Pancreas (tissue), 10 donors: ENCODE data around the gene MACROD1. TPM values are rescaled to one million over a fixed set of nuclear protein-coding genes. Genes with fewer than 3 reads are reported as not detected.

Experiments
- ATAC-seq, 4 donors: fragments of 200-7000 bp; cut with Tn5 transposase; one replicate each; pipeline versions ENCODE4 v1.8.0 to v1.9.1; 2020; ENCODE audit warnings: mild to moderate bottlenecking in 4 of 4, moderate library complexity in 4 of 4
- DNase-seq, 6 donors: peaks; one replicate each; pipeline ENCODE4 v3.0.0-alpha.2; 2020
- FAIRE-seq: peaks from 2 replicates; lab custom pipeline; 2012; peaks lifted over from hg19 to GRCh38; lab: Jason Lieb, UNC
- H3K27ac ChIP-seq, 4 donors: fragments of 200-600 bp; sonication (generic); 1 replicate in 3 of 4; 2 replicates in 1 of 4; pipeline versions ENCODE4 v1.5.0 to v1.8.0; 2020
- H3K27me3 ChIP-seq, 4 donors: fragments of 200-600 bp; one replicate each; pipeline ENCODE4 v1.8.0; 2021
- H3K36me3 ChIP-seq, 3 donors: fragments of 200-600 bp; sonication (generic) in 1 of 3; one replicate each; pipeline versions ENCODE4 v1.5.0 to v1.8.0; 2020 to 2021
- H3K4me1 ChIP-seq, 3 donors: fragments of 200-600 bp; one replicate each; pipeline ENCODE4 v1.8.0; 2021
- H3K4me3 ChIP-seq, 4 donors: fragments of 200-600 bp; sonication (generic) in 2 of 4; one replicate each; pipeline versions ENCODE4 v1.5.0 to v1.8.0; 2020 to 2021
- H3K9me3 ChIP-seq, 4 donors: fragments of 200-600 bp; one replicate each; pipeline ENCODE4 v1.8.0; 2021
- CTCF ChIP-seq, 4 donors: fragments of 200-600 bp; sonication (generic) in 3 of 4; IDR thresholded peaks; one replicate each; pipeline versions ENCODE4 v1.5.0 to v1.8.0; 2021; ENCODE audit warnings: antibody characterized with exemption in 4 of 4
- WGBS, 2 donors: extraction: QIAGEN DNeasy Blood & Tissue Kit; methylation state at CpG; one replicate each; pipeline ENCODE4 v1.1.7; 2013; 5-methylcytosine and 5-hydroxymethylcytosine counted together
- intact Hi-C, 3 donors: fragments of 100-400 bp; cut with DNase I; formaldehyde crosslinking; loops; one replicate each; pipeline versions ENCODE4 v1.11.1 to v1.14.2; 2022
- polyA plus RNA-seq, 2 donors: library from polyadenylated mRNA; stranded (reverse); fragments of 200-250 nt; gene quantifications; one replicate each; pipeline ENCODE4 v1.2.3, GENCODE V29; 2013
- total RNA-seq, 6 donors: library from RNA; stranded (reverse); fragmentation: NEBNext Ultra II Directional in 4 of 6; extraction: Animal tissue kit (Norgen Biotek cat#: 25700) in 4 of 6; gene quantifications; one replicate each; pipeline versions ENCODE4 v1.2.1 to v1.2.4, GENCODE V29; 2021 to 2023
- donor health status: healthy with polysubstance abuse.
- donor health status: DM: no; HTN: no; CAD: no; lungs with moderate emphysema.
- donor health status: DM: no; HTN: no; CAD: no.
- donor health status: control.
- donor health status: control.
- donor health status: Bipolar disorder and iron deficiency.
- donor health status: DM: yes; HTN: yes; CAD: no.
- donor health status: DM: no; HTN: no; CAD: no.
- donor health status: DM: no; HTN: no; CAD: no.
- donor health status: DM: yes; HTN: yes; CAD: no.

The MACROD1 gene
- total and polyA plus RNA-seq, 8 donors = 26.0 to 126 (median 34.8) TPM

DNA sequence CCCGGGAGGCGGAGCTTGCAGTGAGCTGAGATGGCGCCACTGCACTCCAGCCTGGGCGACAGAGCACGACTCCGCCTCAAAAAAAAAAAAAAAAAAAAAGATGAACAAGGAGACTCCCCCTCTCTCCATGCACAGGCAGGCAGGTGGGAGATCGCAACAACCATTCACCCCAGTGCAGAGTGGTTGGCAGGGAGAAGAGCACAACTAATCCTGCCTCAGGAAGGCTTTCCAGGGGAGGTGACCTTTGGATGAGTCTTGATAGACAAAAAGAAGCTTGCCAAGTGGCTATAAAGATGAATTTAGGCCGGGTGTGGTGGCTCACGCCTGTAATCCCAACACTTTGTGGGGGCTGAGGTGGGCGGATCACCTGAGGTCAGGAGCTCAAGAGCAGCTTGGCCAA lies 100.2 kb downstream of the MACROD1 start:
- H3K9me3 ChIP-seq = no peaks in the 10 kb centered on the region
- H3K27ac ChIP-seq = no peak overlapping the region
- DNase-seq (no peak), FAIRE-seq (no peak), ATAC-seq (no peak)
- H3K27me3 ChIP-seq = no peaks in the 10 kb centered on the region
- H3K36me3 ChIP-seq = no peaks in the 10 kb centered on the region
- no peak for TF ChIP-seq CTCF (IDR thresholded peaks at IDR 0.05)
- WGBS, 2 donors = 93 to 97% methylated on average over 10 of the region's 10 CpGs
- intact Hi-C loops = loop anchor here in 1 of 3 donors (10.0 kb wide), 1 partner anchor 61 kb away; no protein-coding TSS in a partner anchor
- no peak overlapping the region for H3K4me3 ChIP-seq
- no peaks in the 10 kb centered on the region for H3K4me1 ChIP-seq

- H3K4me1 ChIP-seq = no peaks in the 10 kb centered on the region
- no peaks in the 10 kb centered on the region for H3K9me3 ChIP-seq
- no peaks in the 10 kb centered on the region for H3K36me3 ChIP-seq
- no peak for DNase-seq
- ATAC-seq = no peak
- no peaks in the 10 kb centered on the region for H3K27me3 ChIP-seq
- 94 to 95% methylated on average over 11 of the region's 11 CpGs for WGBS, 2 donors
- intact Hi-C loops = loop anchor here in 1 of 3 donors (10.0 kb wide), 1 partner anchor 60 kb away; no protein-coding TSS in a partner anchor
- no peak for TF ChIP-seq CTCF (IDR thresholded peaks at IDR 0.05)
- no peak overlapping the region for H3K4me3 ChIP-seq
- FAIRE-seq = no peak
- no peak overlapping the region for H3K27ac ChIP-seq
Measured at GRCh38 chr11:64065141-64065465, 100.8 kb downstream of the MACROD1 start.

DNA sequence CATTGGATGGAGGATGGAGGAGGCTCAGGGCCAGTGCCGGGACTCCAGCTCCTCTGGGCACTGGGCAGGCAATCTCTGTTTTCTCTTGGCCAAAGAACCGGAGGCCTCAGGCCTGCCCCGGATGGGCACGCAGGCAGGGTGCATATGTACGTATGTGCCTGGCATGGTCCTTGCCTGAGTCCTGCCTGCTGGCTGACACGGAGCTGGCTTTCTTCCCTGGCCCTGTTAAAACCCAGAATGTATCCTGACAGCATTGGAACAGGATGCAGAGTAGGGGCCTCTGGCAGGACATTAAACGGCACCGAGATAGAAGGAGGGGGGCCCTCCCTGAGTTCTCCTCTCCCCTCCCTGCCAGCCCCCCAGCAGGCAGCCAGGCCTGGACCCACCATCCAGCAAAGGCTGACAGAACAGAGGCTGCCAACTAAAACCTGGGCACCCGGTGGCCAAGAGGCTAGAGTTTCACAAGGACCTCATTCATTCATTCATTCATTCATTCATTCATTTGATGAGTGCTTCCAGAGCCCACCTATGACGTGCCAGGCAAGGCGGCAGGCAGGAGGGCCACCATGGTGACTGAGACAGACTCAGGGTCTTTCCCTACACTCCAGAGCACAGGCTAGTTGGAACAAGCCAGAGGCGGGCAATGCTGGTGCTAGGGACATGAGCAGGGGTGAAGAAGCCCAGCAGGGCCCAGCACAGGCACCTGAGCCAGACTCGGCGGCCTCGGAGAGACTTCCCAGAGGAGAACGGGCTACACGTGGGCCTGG lies 101.4 kb downstream of the MACROD1 start:
- 91 to 94% methylated on average over 17 of the region's 17 CpGs for WGBS, 2 donors

DNA sequence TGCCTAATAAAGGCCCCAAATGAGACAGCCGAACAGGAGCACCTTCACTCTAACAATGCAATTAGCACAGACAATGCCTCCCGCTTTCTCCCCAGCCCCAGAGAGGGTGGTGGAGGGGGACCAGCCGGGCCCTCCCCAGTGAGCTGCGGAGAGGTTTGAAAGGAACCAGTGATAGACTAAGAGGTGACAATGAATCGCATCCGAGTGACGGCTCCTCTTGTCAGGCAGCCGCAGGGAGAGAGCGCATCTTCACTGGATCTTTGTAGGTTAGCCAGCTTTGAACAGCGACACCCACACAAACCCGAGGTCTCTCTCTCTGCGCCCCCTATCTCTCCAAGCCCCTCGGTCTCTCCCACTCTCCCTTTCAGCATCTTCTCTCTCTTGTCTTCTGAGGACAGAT lies 102.1 kb downstream of the MACROD1 start:
- no peak for FAIRE-seq
- intact Hi-C loops = loop anchor here in 1 of 3 donors (10.0 kb wide), 1 partner anchor 59 kb away; no protein-coding TSS in a partner anchor
- ATAC-seq = no peak

More for the DNA sequence above, 101.4 kb downstream of the MACROD1 start:
- Histone ChIP-seq H3K4me1 (no peaks in the 10 kb centered on the region), H3K4me3 (no peak overlapping the region), H3K9me3 (no peaks in the 10 kb centered on the region), H3K27me3 (no peaks in the 10 kb centered on the region), H3K27ac (no peak overlapping the region), H3K36me3 (no peaks in the 10 kb centered on the region)
- ATAC-seq (no peak), DNase-seq (no peak), FAIRE-seq (no peak)
- no peak for TF ChIP-seq CTCF (IDR thresholded peaks at IDR 0.05)
- intact Hi-C loops = loop anchor here in 1 of 3 donors (10.0 kb wide), 1 partner anchor 60 kb away; no protein-coding TSS in a partner anchor

More for the DNA sequence above, 102.1 kb downstream of the MACROD1 start:
- 92 to 95% methylated on average over 13 of the region's 13 CpGs for WGBS, 2 donors
- Histone ChIP-seq H3K4me1 (no peaks in the 10 kb centered on the region), H3K9me3 (no peaks in the 10 kb centered on the region), H3K27me3 (no peaks in the 10 kb centered on the region), H3K4me3 (no peak overlapping the region), H3K27ac (no peak overlapping the region), H3K36me3 (no peaks in the 10 kb centered on the region)
- DNase-seq = no peak
- no peak for TF ChIP-seq CTCF (IDR thresholded peaks at IDR 0.05)
